ENCODE measurements around the gene NRARP. TPM values are rescaled to one million over a fixed set of nuclear protein-coding genes. Genes with fewer than 3 reads are reported as not detected.

The NRARP gene
- total and polyA plus RNA-seq, 10 of the 15 experiments (the other 5 are each of a cell fraction or from before 2014, with no cell fraction given) = 0.06 to 9.2 (median 2.2) TPM; not detected in 2

GRCh38 chr9:137268538-137269201, 33.4 kb downstream of the NRARP start:
- peaks cover 6 to 18% of the 10 kb centered on the region in 2 experiments; a peak in 3 of 4 replicates for H3K36me3 ChIP-seq (ENCODE audit: control insufficient read depth in 2 of 2, insufficient read depth in 2 of 2, low read length in 1 of 2)
- BruUV-seq (replicated peaks) = TSS peak; percentile 39
- peak; percentile 31 for FAIRE-seq

More at GRCh38 chr9:137268538-137269201, 33.4 kb downstream of the NRARP start:
- H2AFZ ChIP-seq (ENCODE audit: control insufficient read depth, low read depth, low read length) = no peak overlapping the region
- ChIA-PET SMC1A (ENCODE audit: uncharacterized antibody, unreplicated experiment) (no interaction called here), RAD21 (ENCODE audit: unreplicated experiment) (interaction anchor here (0.8 to 1.9 kb wide), 2 partner anchors 9 to 32 kb away, joined by 3 to 5 read pairs; partner anchors contain the start of gene TOR4A), POLR2A (interaction anchor here (0.6 to 2.4 kb wide), 4 partner anchors 13 to 87 kb away, joined by 3 to 13 read pairs (median 3); partner anchors contain the start of genes NELFB and TPRN), CTCF (interaction anchor here (0.9 to 2.6 kb wide), 3 partner anchors 8 to 32 kb away, joined by 3 to 11 read pairs (median 4); partner anchors contain the start of gene TOR4A)
- H3K9ac ChIP-seq (ENCODE audit: control insufficient read depth, insufficient read depth, low read length) = peak overlapping the region; percentile 28
- 42% methylated on average over 19 of the region's 19 CpGs for WGBS (ENCODE audit: insufficient coverage, insufficient replicate concordance, low lambda C conversion rate, missing lambda C conversion rate)
- H3K27ac ChIP-seq (ENCODE audit: control insufficient read depth, insufficient read depth) = peak overlapping the region; percentile 47
- in situ Hi-C loops (cut with MboI) (no loop called here), intact Hi-C loops (cut with micrococcal nuclease; ENCODE audit: unreplicated experiment) (no loop called here)
- TF ChIP-seq RELA (IDR thresholded peaks at IDR 0.05; ENCODE audit: borderline replicate concordance, partially characterized antibody) = no peak
- peak; percentile 48; the same call in 1 of the 2 replicates for TF ChIP-seq MLLT1 (IDR thresholded peaks at IDR 0.05)
- TF ChIP-seq PKNOX1 (IDR thresholded peaks at IDR 0.05) = peak; percentile 8; the same call in 1 of the 2 replicates
- H3K9me3 ChIP-seq (replicated peaks; ENCODE audit: control insufficient read depth, insufficient read depth, low read length) = no peaks in the 10 kb centered on the region
- DNase-seq (ENCODE audit: low read depth, low spot score) (no peak), ATAC-seq (peak; percentile 53)
- peaks cover 17% of the 10 kb centered on the region for H3K4me1 ChIP-seq (ENCODE audit: control insufficient read depth, insufficient read depth, low read length)
- peak overlapping the region; percentile 46; the same call in 1 of the 2 replicates for H3K4me3 ChIP-seq
- no peaks in the 10 kb centered on the region for H3K27me3 ChIP-seq (replicated peaks in 1 of 2; ENCODE audit: control insufficient read depth in 2 of 2, insufficient read depth in 2 of 2, low read length in 1 of 2)
- H3K4me2 ChIP-seq (ENCODE audit: control insufficient read depth, insufficient read depth) = peak overlapping the region; percentile 68
- H4K20me1 ChIP-seq (ENCODE audit: control insufficient read depth, insufficient read depth) = no peaks in the 10 kb centered on the region
- 0 out of 2 replicates have a peak, but pooled peaks cover 2% of the 10 kb centered on the region for H3K79me2 ChIP-seq (ENCODE audit: control insufficient read depth, insufficient read depth, low read length)

Data from GM12878 (cell line).